Activated CD4-positive, alpha-beta T cell treated with anti-CD3 and anti-CD28 coated beads, Interleukin-2, amount 50 U/mL, for 24 hours (primary cell): ENCODE data around the gene CCDC201.

Experiments
- DNase-seq, 2 donors: peaks; one replicate each; pipeline ENCODE4 v3.0.0-alpha.2; 2020; ENCODE audit warnings: low read depth in 1 of 2, low spot score in 1 of 2

Gene CCDC201

DNA sequence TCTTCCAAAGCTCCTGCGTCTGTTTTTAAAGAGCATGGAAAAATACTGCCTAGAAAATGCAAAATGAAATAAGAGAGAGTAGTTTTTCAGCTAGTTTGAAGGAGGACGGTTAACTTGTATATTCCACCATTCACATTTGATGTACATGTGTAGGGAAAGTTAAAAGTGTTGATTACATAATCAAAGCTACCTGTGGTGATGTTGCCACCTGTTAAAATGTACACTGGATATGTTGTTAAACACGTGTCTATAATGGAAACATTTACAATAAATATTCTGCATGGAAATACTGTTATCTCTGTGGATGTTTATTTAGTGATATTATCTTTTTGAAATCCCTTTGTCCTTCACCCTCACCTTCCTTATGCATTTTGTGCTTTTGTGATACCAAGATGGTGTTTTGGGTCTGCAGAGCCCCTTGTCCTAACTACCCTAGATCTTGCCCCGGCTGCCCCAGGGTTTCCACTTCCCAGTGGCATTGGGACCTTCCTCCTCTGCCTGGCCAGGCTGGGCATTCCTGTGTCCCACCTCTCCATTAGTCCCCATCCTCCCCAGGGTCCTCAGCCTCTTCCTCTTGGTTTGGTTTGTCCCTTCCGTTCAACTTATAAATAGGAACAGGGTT is 20.6 kb upstream of the CCDC201 start:
- DNase-seq, result no peak

DNA sequence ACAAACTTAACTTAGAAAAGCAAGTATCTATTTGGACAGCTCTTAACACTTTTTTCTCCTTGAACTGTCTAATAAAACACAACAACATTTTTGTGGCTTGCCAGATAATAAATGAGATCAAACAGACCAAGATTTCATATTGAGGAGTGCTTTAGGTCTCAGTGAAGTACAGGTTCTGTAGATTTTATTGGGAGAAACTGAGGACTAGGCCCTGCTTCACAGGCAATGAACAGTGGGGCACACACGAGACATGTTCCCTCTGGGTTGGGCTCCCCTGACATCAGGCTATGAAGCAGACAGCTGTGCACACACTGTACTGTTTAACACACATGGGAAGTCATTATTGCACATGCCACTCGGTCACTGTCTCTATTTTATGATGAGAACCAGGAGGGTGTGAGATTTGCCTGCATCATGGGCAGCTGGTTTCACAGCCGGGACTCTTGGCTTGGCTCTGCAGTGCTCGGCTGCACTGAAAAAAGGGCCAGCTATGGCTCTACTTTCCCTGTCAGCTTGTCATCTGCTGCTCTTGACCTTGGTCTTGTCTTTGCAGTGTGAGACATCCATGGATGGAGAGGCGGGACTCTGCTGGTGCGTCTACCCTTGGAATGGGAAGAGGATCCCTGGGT is 19.6 kb upstream of the CCDC201 start:
- no peak for DNase-seq

DNA sequence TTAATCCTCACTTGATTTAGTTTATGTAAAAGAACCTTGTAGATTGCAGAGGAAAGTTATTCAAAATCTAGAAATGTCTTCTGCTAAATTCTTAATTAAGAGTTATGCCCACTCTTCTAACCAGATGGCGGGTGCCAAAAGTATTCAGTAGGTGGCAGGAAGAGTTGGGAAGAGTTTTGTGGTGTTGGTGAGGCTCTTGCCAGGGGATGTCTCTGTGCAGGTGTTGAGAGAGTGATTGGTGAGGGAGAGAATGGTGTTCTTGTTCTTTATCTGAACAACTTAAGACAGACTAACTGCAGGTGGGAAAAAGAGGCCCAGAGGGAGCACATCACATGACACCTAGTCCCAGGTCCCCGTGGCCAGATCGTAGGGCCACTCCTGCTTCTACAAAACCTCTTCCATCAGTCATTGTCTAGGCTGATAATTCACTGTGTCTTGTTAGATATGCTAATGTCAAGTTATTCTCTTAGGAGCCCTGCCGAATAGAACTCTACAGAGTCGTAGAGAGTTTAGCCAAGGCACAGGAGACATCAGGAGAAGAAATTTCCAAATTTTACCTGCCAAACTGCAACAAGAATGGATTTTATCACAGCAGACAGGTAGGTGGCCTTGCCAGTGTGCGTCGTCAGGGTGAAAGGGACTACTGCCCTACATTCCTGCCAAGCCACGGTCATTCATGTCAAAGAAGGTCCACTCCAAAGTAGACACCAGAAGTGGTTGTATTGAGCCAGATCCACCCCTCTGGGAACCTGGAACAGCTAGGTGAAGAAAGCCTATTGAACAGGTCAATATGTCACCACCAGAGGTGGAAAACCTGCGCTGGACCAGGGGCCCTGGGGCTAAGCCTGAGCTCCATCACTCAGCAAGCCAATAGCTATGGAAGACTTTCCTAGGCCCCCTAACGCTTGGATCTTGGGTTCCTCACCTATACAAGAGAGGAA is 18.9 kb upstream of the CCDC201 start:
- DNase-seq, result no peak

DNA sequence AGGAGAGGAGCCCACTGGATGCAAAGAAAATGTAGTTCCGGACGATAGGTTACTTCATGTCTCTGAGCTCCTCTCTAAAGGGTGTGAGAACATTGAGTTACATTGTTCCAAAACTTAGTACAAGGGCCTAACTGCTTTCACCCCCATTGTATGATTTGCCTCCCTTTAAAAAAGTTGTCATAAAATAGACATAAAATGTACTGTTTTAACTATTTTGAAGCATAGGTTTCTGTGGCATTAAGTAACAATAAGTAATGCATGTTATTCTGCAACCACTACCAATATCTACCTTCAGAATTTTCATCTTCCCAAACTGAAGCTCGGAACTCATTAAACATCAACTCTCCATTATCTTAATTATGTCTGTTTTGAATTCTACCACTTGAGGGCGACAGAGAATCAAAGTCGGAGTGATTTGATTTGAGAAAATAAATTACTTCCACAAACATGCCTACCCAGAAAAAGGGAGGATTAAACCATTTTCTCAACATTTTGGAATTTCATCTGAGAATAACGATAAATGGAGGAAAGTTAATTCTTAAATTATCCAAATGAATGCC is 18.1 kb upstream of the CCDC201 start:
- no peak for DNase-seq

DNA sequence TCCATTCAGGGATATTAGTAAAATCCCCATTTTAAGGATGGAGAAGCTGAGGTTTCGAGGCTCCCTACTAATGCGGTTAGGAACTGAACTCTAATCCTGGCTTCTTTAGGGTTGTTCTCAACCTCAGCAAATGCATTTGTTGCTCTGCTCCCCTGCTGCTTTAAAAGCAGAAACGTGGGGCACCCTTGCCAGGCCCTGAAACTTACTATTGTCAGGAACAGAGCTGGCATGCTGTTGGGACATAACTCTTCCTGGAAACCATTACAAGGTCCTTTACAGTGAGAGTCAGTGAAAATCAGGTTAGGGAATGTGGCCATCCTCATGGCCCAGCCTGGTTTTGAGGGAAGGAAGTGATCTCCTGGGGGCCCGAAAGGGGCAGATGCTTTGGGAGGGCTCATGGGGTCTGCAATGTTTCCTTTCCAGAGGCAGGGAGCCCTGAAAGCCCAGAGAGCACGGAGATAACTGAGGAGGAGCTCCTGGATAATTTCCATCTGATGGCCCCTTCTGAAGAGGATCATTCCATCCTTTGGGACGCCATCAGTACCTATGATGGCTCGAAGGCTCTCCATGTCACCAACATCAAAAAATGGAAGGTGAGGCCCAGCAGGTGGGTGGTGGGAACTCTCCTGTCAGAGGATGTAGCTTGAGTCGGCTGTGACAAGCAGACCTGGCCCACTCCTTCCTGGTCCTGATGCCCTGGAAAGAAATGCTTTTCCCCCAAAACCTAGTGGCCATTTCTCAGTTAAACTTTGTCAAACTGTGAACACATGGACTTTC is 17.4 kb upstream of the CCDC201 start:
- DNase-seq, result no peak

DNA sequence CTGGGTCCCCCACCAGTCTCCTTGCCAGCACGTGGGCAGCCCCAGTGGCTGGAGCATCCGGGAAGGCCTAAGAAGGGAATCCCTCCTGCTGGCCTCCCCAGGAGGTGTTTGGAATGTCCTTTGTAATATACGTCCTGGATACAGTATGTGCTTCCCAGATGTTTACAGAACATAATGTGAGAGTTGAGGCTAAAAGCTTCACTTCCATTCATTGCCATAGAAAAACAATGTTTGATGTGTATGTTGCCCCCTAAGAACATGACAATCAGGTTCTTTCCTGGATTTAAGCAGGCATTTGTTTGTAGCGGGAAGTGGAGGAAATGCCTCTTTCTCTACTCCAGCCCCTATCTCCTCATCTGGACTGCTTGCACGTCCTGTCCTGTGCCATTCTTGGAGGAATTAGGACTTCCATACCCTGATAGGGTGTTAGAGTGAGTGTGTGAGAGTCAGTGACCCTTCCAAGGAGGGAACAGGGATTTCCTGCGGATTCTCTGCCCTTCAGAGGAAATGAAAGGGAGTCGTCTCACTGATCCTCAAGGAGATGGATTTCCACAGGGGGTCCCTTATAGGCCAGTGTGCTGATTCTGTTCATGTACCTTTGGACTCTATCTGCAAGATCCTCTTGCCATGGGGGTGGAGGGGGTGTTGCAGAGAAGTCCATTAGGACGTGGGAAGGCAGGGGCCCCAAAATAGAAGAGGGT is 16.6 kb upstream of the CCDC201 start:
- no peak for DNase-seq

DNA sequence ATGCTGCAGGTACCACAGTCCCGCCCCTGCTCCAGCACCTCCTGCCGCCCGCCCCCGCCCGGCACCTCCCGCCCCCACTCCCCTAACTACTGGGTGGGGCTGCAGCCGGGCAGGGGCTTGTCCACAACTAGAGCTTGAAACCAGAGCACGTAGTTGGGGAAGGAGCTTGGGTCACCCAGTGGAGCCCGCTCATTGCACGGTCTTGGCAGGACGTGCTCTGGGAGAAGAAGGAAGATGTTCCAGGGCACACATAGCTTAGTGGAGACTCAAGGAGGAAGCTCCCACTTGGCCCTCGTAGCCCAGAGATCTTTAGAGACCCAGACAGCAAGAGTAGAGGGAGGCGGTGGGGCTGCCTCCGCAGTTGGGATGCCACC is 16.1 kb upstream of the CCDC201 start:
- no peak for DNase-seq

DNA sequence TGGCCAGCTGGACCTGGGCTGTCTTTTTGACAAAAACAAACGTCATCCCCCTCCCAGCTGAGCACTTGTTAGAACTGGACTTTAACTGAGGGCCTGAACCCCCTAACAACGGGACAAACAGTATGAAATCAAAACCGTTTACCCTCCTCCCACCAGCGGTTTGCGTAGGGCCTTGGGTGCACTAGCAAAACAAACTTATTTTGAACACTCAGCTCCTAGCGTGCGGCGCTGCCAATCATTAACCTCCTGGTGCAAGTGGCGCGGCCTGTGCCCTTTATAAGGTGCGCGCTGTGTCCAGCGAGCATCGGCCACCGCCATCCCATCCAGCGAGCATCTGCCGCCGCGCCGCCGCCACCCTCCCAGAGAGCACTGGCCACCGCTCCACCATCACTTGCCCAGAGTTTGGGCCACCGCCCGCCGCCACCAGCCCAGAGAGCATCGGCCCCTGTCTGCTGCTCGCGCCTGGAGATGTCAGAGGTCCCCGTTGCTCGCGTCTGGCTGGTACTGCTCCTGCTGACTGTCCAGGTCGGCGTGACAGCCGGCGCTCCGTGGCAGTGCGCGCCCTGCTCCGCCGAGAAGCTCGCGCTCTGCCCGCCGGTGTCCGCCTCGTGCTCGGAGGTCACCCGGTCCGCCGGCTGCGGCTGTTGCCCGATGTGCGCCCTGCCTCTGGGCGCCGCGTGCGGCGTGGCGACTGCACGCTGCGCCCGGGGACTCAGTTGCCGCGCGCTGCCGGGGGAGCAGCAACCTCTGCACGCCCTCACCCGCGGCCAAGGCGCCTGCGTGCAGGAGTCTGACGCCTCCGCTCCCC is 15.5 kb upstream of the CCDC201 start, which contains the start of gene IGFBP1:
IGFBP1 (plus strand) TSS at position 304 of the 808 bp plus-strand sequence; CDS start at position 469, 165 bp downstream.
- DNase-seq, result no peak

GRCh38 chr7:45886931-45887667 is 14.2 kb upstream of the CCDC201 start:
- DNase-seq, result no peak

DNA sequence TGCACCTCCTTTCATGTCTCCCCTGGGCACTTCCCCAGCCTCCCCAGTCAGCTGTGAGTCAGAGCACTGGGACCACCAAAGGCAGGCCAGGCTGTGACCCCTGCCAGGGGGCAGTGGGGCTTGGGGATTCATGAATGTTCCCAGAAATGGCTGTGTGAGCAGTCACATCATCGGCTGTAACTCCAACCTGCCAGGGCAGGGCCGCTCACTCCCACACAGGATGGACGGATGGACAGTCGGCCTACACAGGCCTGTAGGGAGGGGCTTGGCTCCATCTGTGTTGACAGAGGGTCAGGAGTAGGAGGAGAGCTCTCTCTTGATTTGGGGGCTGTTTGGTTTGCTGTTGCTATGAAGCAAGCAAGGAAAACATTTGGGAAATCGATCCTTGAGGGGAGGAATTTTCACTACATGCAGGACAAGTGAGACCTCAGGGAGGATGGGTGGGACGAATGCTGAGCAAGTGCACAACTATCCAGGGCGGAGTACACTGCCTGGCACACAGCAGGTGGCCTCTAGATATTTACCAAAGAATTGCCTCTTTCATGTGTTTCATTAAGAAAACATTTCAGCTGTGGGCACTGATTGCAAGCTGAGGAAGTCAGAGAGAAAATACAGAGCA is 12.5 kb upstream of the CCDC201 start:
- DNase-seq, result no peak

DNA sequence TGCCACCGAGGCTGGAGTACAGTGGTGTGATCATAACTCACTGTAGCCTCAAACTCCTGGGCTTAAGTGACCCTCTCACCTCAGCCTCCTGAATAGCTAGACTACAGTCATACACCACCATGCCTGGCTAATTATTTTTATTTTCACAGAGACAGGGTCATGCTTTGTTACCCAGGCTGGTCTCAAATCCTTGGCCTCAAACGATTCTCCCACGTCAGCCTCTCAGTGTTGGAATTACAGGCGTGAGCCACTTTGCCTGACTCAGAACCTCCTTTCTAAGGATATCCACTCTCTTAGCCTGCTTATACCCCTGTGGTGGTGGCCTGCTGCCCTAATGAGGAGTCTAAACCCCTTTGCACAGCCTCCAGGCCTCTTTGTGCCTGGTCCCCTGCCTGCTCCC is 11.3 kb upstream of the CCDC201 start:
- no peak for DNase-seq

- DNase-seq, result no peak
Observed at GRCh38 chr7:45882465-45882810, 9.6 kb upstream of the CCDC201 start.

- no peak for DNase-seq
Observed at GRCh38 chr7:45881759-45882464, 9.0 kb upstream of the CCDC201 start.

GRCh38 chr7:45881280-45881758 is 8.4 kb upstream of the CCDC201 start:
- DNase-seq, result no peak

DNA sequence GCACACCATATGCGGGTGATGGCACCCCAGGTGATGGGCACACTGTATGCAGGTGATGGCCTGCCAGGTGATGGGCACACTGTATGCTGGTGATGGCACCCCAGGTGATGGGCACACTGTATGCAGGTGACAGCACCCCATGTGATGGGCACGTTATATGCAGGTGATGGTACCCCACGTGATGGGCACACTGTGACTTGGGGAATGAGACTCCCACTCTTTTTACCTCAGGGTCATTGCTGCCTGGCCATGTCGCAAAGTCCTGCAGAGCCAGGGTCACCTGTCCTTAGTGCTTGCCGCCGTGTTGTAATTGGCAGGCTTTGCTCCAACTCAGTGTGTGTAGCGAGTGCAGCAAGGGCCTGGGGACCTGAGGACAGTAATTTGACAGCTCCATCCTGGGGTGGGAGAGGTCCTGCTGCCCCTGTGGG is 7.6 kb upstream of the CCDC201 start:
- no peak for DNase-seq

- DNase-seq, result no peak
Observed at GRCh38 chr7:45878457-45879144, 5.7 kb upstream of the CCDC201 start.

DNA sequence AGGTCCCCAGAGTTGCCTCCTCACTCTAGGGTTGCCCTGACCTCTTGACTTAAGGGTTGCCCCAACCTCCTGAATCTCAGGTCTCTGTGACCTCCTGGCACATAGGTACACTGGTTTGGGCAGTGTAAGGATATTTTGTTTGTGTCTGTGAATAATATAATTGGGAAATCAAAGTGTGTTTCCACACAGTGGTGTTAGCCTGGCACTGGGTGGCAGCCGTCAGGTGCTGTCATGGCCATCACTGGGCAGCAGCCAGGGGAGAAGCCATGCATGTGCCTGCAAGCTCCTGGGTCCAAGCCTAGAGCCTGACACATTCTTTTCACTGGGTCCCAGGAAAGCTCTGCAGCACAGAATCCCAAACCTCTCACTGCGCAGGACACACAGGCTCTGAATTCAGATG is 3.6 kb upstream of the CCDC201 start:
- DNase-seq, result no peak
